Measurements from ENCODE around the gene SLC13A2.

DNA sequence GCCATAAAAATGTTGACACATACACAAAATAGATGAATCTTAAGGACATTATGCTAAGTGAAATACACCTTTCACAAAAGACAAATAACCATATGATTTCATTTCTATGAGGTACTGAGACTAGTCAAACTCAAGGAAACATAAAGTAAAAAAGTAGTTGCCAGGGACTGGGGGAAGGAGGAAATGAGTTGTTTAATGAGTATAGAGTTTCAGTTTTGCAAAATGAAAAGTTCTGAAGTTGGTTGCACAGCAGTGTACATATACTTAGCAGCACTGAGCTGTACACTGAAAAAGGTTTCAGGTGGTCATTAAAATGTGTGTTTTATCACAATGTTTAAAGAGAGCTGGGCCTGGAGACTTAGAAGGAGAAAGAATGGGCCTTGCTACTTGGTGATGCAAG, 4.7 kb upstream of the SLC13A2 start:
- TF ChIP-seq POLR2A (IDR thresholded peaks at IDR 0.05), result no peak
- TF ChIP-seq, protein P1, sequence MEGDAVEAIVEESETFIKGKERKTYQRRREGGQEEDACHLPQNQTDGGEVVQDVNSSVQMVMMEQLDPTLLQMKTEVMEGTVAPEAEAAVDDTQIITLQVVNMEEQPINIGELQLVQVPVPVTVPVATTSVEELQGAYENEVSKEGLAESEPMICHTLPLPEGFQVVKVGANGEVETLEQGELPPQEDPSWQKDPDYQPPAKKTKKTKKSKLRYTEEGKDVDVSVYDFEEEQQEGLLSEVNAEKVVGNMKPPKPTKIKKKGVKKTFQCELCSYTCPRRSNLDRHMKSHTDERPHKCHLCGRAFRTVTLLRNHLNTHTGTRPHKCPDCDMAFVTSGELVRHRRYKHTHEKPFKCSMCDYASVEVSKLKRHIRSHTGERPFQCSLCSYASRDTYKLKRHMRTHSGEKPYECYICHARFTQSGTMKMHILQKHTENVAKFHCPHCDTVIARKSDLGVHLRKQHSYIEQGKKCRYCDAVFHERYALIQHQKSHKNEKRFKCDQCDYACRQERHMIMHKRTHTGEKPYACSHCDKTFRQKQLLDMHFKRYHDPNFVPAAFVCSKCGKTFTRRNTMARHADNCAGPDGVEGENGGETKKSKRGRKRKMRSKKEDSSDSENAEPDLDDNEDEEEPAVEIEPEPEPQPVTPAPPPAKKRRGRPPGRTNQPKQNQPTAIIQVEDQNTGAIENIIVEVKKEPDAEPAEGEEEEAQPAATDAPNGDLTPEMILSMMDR (IDR thresholded peaks at IDR 0.05), result no peak

Data from testis (tissue), 2 donors.